Measurements from ENCODE around the gene TFEC. TPM values are rescaled to one million over a fixed set of nuclear protein-coding genes. Genes with fewer than 3 reads are reported as not detected.

The TFEC gene
- total RNA-seq, 4 donors from 2014 or later: 9.2 to 77.7 (median 18.8) TPM

- TF ChIP-seq CTCF (IDR thresholded peaks at IDR 0.05; ENCODE audit: low read depth): no peak
These were observed 9.3 kb downstream of the TFEC start for GRCh38 chr7:116021237-116021636.

DNA sequence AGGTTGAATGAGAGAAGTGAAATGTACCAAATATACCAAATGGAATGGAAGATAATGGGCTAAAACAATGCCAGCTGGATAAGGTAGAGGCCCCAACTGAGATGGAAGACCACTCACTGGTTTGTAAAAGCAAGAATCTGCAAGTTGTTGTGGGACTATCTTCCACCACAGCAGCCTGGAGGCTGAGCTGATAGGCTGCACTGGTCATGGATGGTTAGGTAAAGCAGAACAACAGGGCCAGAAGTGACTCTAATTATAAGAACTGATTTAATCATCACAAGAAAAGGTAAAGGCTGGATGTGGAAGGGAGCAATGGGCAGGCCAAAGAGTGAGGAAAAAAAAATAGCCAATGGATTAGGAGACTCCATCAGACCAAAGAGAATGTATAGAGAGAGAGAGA is 11.8 kb downstream of the TFEC start:
- TF ChIP-seq CTCF (IDR thresholded peaks at IDR 0.05; ENCODE audit: low read depth): no peak

DNA sequence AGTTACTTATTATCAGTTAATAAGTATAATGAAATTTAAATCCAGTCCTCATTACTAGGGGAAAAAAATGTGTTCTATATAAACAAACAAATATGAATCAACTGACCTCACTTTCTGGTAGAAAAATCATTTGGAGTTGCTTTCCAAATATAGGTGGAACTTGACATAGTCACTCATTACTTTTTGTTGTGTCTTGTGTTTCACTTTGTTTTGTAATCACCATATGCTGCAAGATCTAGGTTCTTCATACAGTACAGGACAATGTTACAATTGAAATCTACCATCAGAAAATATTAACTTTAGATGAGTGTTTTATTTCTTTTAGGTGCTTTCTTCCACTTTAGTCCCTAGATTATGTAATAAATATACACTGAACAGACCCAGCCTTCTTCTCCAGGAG is 16.9 kb downstream of the TFEC start:
- no peak for TF ChIP-seq CTCF (IDR thresholded peaks at IDR 0.05; ENCODE audit: low read depth)

- TF ChIP-seq CTCF (IDR thresholded peaks at IDR 0.05; ENCODE audit: low read depth): no peak
These were observed 19.0 kb downstream of the TFEC start for GRCh38 chr7:116011584-116011983.

DNA sequence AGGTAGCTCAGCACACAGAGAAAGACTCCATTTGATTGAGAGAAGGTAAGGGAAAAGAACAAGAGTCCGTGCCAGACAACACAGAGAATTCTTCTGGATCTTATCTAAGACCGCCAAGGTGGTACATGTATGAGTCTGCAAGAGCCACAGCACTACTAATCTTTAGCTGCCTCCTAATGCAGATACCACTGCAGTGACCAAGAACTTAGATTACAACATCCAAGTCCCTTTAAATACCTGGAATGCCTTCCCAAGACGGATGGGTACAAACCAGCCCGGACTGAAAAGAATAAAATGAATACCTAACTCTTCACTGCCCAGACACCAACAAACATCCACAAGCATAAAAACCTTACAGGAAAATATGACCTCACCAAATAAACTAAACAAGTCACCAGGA is 33.3 kb downstream of the TFEC start:
- TF ChIP-seq CTCF (IDR thresholded peaks at IDR 0.05; ENCODE audit: low read depth): no peak

GRCh38 chr7:115995701-115996100 is 34.9 kb downstream of the TFEC start:
- no peak for TF ChIP-seq CTCF (IDR thresholded peaks at IDR 0.05; ENCODE audit: low read depth)

DNA sequence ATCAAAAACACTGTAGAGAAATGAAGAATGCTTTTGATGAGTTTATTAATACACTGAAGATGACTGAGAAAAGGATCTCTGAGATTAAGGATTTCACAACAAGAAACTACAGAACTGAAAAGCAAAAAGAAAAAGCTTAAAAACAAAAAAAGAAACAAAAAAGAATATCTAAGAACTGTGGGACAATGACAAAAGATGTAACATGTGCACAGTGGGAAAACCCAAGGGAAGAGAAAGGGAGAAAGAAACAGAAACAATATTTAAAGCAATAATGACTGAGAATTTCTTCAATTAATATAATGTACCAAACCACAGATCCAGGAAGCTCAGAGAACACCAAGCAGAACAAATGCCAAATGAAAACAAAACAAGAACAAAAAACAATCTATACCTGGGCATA is 42.2 kb downstream of the TFEC start:
- no peak for TF ChIP-seq CTCF (IDR thresholded peaks at IDR 0.05; ENCODE audit: low read depth)
